CD14-positive monocyte (primary cell): Measurements from ENCODE around the gene MACROD2. TPM values are rescaled to one million over a fixed set of nuclear protein-coding genes. Genes with fewer than 3 reads are reported as not detected.

Experiments used
- DNase-seq, 3 donors: peaks; one replicate each; pipeline ENCODE4 v3.0.0-alpha.2; 2011 to 2022
- H2AFZ ChIP-seq: 2 replicates; pipeline ENCODE4 v1.6.0; 2012; ENCODE audit warnings: mild to moderate bottlenecking, low read depth, low read length, inconsistent platforms; ENCODE audit not compliant: insufficient read depth, poor library complexity, severe bottlenecking
- H3K27ac ChIP-seq, 2 donors: 1 replicate in 1 of 2; 2 replicates in 1 of 2; pipeline ENCODE4 v1.5.1; 2012 to 2013; ENCODE audit warnings: low read length in 2 of 2, control low read depth in 1 of 2, inconsistent platforms in 1 of 2, low read depth in 1 of 2, mild to moderate bottlenecking in 1 of 2
- H3K27me3 ChIP-seq, 2 donors: one replicate each; pipeline versions ENCODE4 v1.6.0 to v1.6.1; 2011 to 2013; ENCODE audit warnings: low read length in 2 of 2; ENCODE audit not compliant: control insufficient read depth in 2 of 2, insufficient read depth in 2 of 2
- H3K36me3 ChIP-seq, 2 donors: replicated peaks in 1 of 2; 1 replicate in 1 of 2; 2 replicates in 1 of 2; pipeline versions ENCODE4 v1.5.1 to v1.6.1; 2012 to 2013; ENCODE audit warnings: low read length in 2 of 2, control low read depth in 1 of 2, inconsistent platforms in 1 of 2, mild to moderate bottlenecking in 1 of 2; ENCODE audit not compliant: insufficient read depth in 2 of 2, control insufficient read depth in 1 of 2
- H3K4me1 ChIP-seq, 2 donors: 1 replicate in 1 of 2; 2 replicates in 1 of 2; pipeline versions ENCODE4 v1.5.1 to v1.6.1; 2012 to 2013; ENCODE audit warnings: low read length in 2 of 2, control low read depth in 1 of 2, inconsistent platforms in 1 of 2, mild to moderate bottlenecking in 1 of 2, moderate library complexity in 1 of 2; ENCODE audit not compliant: insufficient read depth in 2 of 2, control insufficient read depth in 1 of 2
- H3K4me2 ChIP-seq: replicated peaks from 2 replicates; pipeline ENCODE3; 2012; ENCODE audit warnings: low read length, moderate library complexity, mild to moderate bottlenecking; ENCODE audit not compliant: poor library complexity, severe bottlenecking; ENCODE audit errors: extremely low read depth
- H3K4me3 ChIP-seq, 3 experiments: fragments of 200-600 bp in 1 of 3; sonication (generic) in 1 of 3; replicated peaks in 1 of 3; 1 replicate in 2 of 3; 2 replicates in 1 of 3; pipeline ENCODE4 v1.5.1; 2011 to 2013; ENCODE audit warnings: low read length in 3 of 3, mild to moderate bottlenecking in 3 of 3, control low read depth in 2 of 3, low read depth in 2 of 3, inconsistent platforms in 1 of 3, moderate library complexity in 1 of 3
- H3K79me2 ChIP-seq: 2 replicates; pipeline ENCODE4 v1.6.0; 2012; ENCODE audit warnings: mild to moderate bottlenecking, control low read depth, inconsistent platforms, low read length, moderate library complexity; ENCODE audit not compliant: insufficient read depth
- H3K9ac ChIP-seq: 2 replicates; pipeline ENCODE4 v1.6.0; 2017; ENCODE audit warnings: low read length, mild to moderate bottlenecking; ENCODE audit not compliant: insufficient read depth, poor library complexity, severe bottlenecking
- H3K9me3 ChIP-seq, 2 donors: replicated peaks in 1 of 2; 1 replicate in 1 of 2; 2 replicates in 1 of 2; pipeline versions ENCODE4 v1.5.1 to v1.6.1; 2012 to 2013; ENCODE audit warnings: low read length in 2 of 2, control low read depth in 1 of 2; ENCODE audit not compliant: control insufficient read depth in 1 of 2, insufficient read depth in 1 of 2
- H4K20me1 ChIP-seq: 2 replicates; pipeline ENCODE4 v1.6.0; 2012; ENCODE audit warnings: mild to moderate bottlenecking, low read length, control low read depth, moderate library complexity; ENCODE audit not compliant: insufficient read depth
- H3K27ac Mint-ChIP-seq, 7 donors: one replicate each; pipeline ENCODE4 v1.8.0; 2020; ENCODE audit warnings: mild to moderate bottlenecking in 7 of 7, mixed read lengths in 7 of 7, moderate library complexity in 6 of 7, inconsistent platforms in 2 of 7
- H3K27me3 Mint-ChIP-seq, 3 donors: one replicate each; pipeline ENCODE4 v1.8.0; 2021 to 2022; ENCODE audit warnings: low read depth in 3 of 3, mild to moderate bottlenecking in 3 of 3, mixed read lengths in 3 of 3, moderate library complexity in 3 of 3, inconsistent platforms in 1 of 3
- H3K36me3 Mint-ChIP-seq, 2 donors: one replicate each; pipeline ENCODE4 v1.8.0; 2020; ENCODE audit warnings: mixed read lengths in 2 of 2, inconsistent platforms in 1 of 2, mild to moderate bottlenecking in 1 of 2
- H3K4me1 Mint-ChIP-seq: one replicate; pipeline ENCODE4 v1.8.0; 2020; ENCODE audit warnings: mild to moderate bottlenecking, mixed read lengths
- H3K4me3 Mint-ChIP-seq, 2 donors: one replicate each; pipeline ENCODE4 v1.8.0; 2020; ENCODE audit warnings: mild to moderate bottlenecking in 2 of 2, mixed read lengths in 2 of 2, moderate library complexity in 1 of 2
- H3K9me3 Mint-ChIP-seq, 7 donors: one replicate each; pipeline ENCODE4 v1.8.0; 2020 to 2022; ENCODE audit warnings: mixed read lengths in 7 of 7, mild to moderate bottlenecking in 6 of 7, moderate library complexity in 6 of 7, inconsistent platforms in 2 of 7
- WGBS: methylation state at CpG from one replicate; pipeline ENCODE4 v1.1.5; 2013; ENCODE audit warnings: missing lambda C conversion rate; ENCODE audit not compliant: insufficient coverage; 5-methylcytosine and 5-hydroxymethylcytosine counted together
- intact Hi-C, 2 donors: fragments of 100-400 bp; cut with micrococcal nuclease; formaldehyde crosslinking; loops; one replicate each; pipeline versions ENCODE4 v1.15.0 to v1.15.1; 2023
- polyA plus RNA-seq, 3 donors: library from polyadenylated mRNA; depleted of rRNA in 1 of 3; unstranded in 2 of 3; stranded (reverse) in 1 of 3; fragments of 300-500 nt in 2 of 3; fragments of >200 nt in 1 of 3; fragmentation: Illumina TruSeq in 2 of 3; gene quantifications; 1 replicate in 2 of 3; 2 replicates in 1 of 3; pipeline ENCODE4 v1.2.3, GENCODE V29; 2012 to 2021
- TF ChIP-seq, protein P1 (sequence below): fragments of 200-600 bp; IDR thresholded peaks from one replicate; pipeline ENCODE4 v1.8.0; 2022; ENCODE audit warnings: antibody characterized with exemption, mild to moderate bottlenecking

MACROD2 gene
- polyA plus RNA-seq, 3 donors: 0.23 TPM; not detected in 2

DNA sequence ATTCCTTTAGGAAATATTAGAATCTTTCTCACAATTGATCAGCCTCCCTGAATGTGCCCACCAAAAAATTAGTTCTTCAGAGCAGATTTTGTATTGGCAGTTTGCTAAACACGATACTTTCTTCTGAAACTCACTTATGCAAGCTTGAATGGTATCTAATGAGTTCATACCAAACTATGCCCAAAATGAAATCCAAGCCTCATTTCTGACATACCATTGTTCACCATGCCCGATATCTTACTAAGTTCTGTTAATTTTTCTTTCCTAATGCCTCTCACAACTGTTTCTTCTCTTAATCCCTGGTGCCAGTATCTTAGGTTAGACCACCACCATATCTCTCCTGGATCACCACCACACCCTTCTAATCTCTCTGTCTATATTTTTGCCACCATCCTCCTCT, 1822.0 kb downstream of the MACROD2 start:
- H3K36me3 ChIP-seq: no peaks in the 10 kb centered on the region
- intact Hi-C loops: no loop called here
- Mint-ChIP-seq H3K4me1 (no peaks in the 10 kb centered on the region), H3K27me3 (peaks cover under 1 to 2% (median 2%) of the 10 kb centered on the region in 3 donors), H3K9me3 (peaks cover 0 to 7% (median 2%) of the 10 kb centered on the region in 7 donors), H3K27ac (no peak overlapping the region), H3K4me3 (no peak overlapping the region), H3K36me3 (no peaks in the 10 kb centered on the region)
- DNase-seq: no peak
- no peaks in the 10 kb centered on the region for H3K27me3 ChIP-seq
- no peaks in the 10 kb centered on the region for H3K79me2 ChIP-seq
- H4K20me1 ChIP-seq: no peaks in the 10 kb centered on the region
- no peak overlapping the region for H3K4me2 ChIP-seq
- H3K4me1 ChIP-seq: no peaks in the 10 kb centered on the region
- H2AFZ ChIP-seq: no peak overlapping the region
- 100% methylated on average over 2 of the region's 2 CpGs for WGBS
- H3K9me3 ChIP-seq: no peaks in the 10 kb centered on the region
- H3K9ac ChIP-seq: no peak overlapping the region
- no peak overlapping the region for H3K4me3 ChIP-seq
- H3K27ac ChIP-seq: no peak overlapping the region
- TF ChIP-seq, protein P1, sequence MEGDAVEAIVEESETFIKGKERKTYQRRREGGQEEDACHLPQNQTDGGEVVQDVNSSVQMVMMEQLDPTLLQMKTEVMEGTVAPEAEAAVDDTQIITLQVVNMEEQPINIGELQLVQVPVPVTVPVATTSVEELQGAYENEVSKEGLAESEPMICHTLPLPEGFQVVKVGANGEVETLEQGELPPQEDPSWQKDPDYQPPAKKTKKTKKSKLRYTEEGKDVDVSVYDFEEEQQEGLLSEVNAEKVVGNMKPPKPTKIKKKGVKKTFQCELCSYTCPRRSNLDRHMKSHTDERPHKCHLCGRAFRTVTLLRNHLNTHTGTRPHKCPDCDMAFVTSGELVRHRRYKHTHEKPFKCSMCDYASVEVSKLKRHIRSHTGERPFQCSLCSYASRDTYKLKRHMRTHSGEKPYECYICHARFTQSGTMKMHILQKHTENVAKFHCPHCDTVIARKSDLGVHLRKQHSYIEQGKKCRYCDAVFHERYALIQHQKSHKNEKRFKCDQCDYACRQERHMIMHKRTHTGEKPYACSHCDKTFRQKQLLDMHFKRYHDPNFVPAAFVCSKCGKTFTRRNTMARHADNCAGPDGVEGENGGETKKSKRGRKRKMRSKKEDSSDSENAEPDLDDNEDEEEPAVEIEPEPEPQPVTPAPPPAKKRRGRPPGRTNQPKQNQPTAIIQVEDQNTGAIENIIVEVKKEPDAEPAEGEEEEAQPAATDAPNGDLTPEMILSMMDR: no peak

DNA sequence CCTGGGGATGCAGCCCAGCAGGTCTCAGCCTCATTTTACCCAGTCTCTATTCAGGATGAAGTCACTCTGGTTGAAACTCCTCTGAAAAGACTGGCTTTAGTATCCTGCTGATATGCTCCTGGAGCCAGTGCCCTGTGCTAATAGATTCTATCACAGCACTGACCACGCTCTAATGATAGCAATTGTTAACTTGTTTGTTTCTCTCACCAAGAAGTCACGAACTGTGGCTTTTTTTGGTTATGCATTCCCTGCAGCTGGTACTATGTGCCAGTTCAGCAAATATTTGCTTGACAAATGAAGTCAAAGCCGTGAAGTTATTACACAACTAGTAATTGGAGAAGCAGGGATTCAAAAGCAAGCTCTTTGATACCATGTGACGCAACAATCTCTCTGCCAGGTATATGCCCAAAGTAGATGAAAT, 1823.3 kb downstream of the MACROD2 start:
- Mint-ChIP-seq H3K27ac (no peak overlapping the region), H3K9me3 (peaks cover 0 to 7% (median 2%) of the 10 kb centered on the region in 7 donors), H3K4me3 (no peak overlapping the region), H3K27me3 (peaks cover 2 to 4% (median 2%) of the 10 kb centered on the region in 3 donors), H3K4me1 (no peaks in the 10 kb centered on the region), H3K36me3 (no peaks in the 10 kb centered on the region)
- H3K4me2 ChIP-seq: no peak overlapping the region
- no peaks in the 10 kb centered on the region for H3K4me1 ChIP-seq
- TF ChIP-seq, protein P1: no peak
- no peaks in the 10 kb centered on the region for H3K36me3 ChIP-seq
- WGBS: 79% methylated on average over 3 of the region's 4 CpGs
- intact Hi-C loops: no loop called here
- no peak overlapping the region for H2AFZ ChIP-seq
- H4K20me1 ChIP-seq: no peaks in the 10 kb centered on the region
- DNase-seq: no peak
- H3K4me3 ChIP-seq: no peak overlapping the region
- no peaks in the 10 kb centered on the region for H3K79me2 ChIP-seq
- H3K27ac ChIP-seq: no peak overlapping the region
- H3K9ac ChIP-seq: no peak overlapping the region
- H3K27me3 ChIP-seq: no peaks in the 10 kb centered on the region
- H3K9me3 ChIP-seq: no peaks in the 10 kb centered on the region
